HG03575 (cell line): ENCODE results near the gene EPHA2.
"Not testable (repeated sequence)": the region's sequence is repeated elsewhere in the genome, so short reads cannot be mapped to it uniquely, and the experiment has no call there.

Experiments used
- ATAC-seq: cut with Tn5 transposase; IDR thresholded peaks from one replicate; pipeline ENCODE4 v1.9.1; 2021; ENCODE audit not compliant: unreplicated experiment, insufficient number of reproducible peaks, low FRiP score; ENCODE audit errors: extremely low read depth

EPHA2 gene

DNA sequence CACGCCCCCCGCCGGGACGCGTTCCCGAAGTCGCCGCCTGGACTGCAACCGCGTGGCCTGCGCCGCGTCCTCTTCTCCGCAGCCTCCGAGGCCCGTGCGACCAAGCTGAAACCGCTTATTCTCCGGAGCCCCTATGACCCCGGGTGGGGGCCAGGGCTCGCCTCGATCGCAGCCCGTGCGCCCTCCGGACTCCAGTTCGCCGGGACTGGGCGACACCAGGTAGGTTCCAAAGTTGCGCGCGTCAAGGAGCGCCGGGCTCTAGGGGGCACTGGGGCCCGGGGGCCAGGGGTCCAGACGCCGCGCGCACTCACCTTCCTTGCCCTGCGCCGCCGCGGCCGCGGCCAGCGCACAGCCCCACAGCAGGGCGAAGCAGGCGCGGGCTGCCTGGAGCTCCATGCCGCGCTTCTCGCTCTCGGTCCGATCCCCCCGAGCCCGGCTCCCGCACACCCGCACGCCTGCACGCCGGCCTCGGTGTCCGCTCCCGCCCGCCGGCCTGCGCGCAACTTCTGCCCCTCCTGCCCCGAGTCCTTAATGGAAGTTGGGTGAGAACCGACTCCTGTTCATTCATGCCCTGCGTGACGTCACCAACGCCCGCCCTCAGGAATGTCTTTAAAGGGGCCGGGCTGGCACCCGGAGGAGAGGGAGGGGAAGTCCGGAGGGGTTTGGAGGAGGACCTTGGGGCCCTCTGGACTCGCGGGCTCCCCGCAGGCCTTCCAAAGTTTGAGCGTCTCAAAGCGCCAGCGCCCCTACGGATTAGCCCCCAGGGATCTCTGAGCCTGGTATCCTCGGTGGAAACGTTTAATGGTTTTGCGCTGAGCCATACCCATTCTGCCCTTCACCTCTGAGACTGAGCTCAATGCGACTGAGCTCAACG, at the start of gene EPHA2:
Gene EPHA2 (minus strand): TSS at position 533 of the 874 bp plus-strand sequence. CDS start 137 bp downstream, at position 396.
- ATAC-seq = no peak

DNA sequence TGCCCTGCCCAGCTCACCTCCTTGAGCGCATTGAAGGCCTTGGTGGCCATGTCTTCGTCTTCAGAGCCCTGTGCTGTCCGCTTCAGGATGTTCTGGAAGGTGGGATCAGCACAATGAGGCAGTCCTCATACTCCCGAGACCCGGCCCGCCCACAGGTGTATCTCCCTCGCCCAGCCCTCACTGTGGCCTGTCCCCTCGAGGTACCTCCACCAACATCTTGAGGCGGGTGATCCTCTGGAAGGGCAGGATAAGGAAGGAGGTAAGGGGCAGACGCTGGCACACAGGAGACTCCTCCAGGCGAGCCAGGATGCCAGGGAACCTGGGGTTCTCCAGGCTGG, 49.4 kb upstream of the EPHA2 start:
- no peak for ATAC-seq

DNA sequence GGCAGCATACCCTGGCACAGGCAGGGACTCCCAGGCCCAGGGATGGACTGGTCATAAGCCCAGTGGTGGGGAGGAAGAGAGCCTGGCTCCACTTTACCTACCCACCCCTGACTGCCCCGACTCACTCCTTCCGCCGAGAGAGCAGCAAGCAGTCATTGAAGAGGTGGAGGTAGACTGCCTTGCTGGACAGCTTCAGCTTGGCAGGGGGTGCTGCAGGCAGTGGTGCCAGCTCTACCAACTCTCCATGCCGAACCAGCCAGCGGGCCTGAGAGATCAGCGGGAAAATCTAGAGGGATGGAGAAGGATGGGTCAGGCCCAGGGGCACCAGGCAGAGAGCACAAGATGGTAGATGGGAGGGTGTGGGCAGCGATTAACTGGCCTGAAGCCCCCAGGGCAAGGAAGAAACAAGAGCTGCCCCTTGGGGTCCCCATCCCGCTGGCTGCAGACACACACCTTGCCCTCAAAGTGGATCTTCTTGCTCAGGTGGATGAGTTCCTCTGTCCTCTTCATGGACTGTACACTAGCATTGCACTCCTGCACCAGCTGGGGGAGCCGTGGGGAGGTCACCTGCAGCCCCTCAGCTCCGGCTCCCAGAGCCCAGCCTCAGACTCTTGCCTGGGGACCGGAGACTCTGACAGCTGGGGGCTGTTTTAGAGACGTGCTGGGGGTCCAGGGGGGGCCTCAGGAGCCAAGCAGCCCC, 48.9 kb upstream of the EPHA2 start:
- no peak for ATAC-seq

DNA sequence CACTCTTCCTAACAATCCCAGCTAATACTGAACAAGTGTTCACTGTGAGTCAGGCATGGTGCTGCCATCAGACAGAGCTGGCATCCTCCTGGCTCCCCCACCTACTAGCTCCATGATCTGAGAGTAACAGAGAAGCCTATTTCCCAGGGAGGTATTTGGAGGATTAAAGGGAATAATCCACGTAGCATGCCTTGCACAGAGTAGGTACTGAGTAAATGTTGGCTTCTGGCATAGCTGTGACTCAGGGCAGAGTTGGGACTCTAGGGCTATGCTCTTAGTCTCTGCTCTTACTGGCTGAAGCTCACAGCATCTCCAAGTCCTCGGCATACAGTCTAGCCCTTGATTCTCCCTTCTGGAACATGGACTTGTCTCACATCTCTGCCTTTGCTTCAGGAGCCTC, 48.3 kb upstream of the EPHA2 start:
- ATAC-seq = no peak

DNA sequence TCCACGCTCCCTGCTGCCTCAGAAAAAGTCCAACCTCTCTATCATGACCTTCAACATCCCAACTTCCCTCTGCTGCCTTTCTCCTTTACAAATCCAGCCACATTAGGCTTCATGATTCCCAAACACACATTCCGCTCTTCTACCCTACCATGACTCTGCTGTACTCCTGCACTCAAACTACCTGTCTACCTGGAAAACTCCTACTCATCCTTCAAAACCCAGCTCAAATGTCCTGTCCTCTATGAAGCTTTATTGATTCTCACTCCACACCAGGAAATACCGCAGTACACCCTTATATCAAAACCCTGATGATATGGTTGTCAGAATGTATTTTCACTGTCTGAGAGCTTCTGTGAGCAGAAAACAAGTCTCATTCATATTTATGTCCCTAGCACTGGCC, 47.7 kb upstream of the EPHA2 start:
- ATAC-seq = no peak

DNA sequence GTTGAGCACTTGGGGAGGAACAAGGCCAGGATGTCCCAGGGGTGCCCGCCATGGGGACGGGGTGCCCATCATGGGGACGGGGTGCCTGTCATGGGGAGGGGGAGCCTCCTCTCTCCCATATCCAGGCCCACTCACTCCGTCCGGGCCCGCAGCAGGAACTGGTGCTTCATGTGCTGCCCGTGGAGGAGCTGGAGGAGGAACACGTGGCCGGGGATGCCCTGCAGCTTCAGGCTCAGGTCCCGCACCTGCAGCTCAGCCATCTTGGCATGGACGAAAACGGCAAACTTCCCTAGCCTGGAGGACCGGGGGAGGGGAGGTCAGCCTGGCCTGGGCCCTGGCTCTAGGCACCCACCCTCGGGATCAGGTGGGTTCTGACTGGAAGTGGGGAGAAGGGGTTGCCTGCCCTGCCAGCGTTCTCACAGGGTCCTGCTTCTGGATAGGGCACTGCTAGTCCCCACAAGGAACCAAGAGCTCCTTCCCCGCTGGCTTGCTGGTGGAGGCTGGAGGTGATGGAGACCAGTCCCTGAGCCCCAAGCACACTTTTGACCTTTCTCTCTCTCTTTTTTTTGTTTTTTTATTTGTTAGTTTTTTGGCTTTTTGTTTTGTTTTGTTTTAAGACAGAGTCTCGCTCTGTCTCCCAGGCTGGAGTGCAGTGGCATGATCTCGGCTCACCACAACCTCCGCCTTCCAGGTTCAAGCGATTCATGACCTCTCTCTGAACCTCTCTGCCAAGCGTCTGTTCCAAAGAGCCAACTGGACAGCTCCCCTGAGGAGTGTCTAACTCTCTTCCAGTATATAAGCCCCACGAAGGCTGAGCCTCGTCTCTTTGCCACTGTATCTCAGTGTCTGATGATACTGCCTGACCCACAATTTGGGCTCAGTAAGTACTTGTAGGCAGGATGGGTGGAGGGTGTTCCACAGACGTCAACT, 46.7 kb upstream of the EPHA2 start:
- no peak for ATAC-seq

DNA sequence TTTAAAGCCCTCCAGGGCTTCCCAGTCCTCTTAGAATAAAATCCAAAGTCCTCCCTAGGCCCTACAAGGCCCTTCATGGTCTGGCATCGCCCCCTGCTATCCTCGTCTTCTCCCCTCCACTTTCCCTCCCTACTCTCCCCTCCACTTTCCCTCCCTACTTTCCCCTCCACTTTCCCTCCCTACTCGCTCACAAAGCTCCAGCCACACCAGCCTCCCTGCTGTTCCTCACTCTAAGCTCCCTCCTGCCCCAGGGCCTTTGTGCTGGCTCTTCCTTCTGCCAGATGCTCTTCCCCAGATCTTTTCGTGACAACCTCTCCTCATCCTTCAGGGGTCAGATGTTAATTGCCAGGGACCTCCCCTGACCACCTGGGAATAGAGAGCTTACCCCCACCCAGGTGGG, 43.8 kb upstream of the EPHA2 start:
- no peak for ATAC-seq

DNA sequence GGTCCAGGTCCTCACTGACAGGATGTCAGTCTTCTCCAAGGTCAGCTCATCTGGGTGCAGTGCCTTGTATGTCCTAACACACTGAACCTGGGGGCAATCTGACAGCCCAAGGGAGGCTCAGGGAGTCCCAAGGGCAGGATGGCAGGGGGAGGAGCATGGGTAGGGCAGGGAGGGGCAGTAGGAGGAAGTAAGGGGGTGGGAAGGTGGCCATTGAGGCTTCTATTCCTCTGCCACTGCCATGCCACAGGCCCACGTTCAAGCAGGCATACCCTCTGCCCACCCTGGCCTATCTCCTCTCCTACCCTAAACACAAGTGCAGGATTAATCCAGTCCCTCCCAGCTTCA, 43.3 kb upstream of the EPHA2 start:
- ATAC-seq = no peak

DNA sequence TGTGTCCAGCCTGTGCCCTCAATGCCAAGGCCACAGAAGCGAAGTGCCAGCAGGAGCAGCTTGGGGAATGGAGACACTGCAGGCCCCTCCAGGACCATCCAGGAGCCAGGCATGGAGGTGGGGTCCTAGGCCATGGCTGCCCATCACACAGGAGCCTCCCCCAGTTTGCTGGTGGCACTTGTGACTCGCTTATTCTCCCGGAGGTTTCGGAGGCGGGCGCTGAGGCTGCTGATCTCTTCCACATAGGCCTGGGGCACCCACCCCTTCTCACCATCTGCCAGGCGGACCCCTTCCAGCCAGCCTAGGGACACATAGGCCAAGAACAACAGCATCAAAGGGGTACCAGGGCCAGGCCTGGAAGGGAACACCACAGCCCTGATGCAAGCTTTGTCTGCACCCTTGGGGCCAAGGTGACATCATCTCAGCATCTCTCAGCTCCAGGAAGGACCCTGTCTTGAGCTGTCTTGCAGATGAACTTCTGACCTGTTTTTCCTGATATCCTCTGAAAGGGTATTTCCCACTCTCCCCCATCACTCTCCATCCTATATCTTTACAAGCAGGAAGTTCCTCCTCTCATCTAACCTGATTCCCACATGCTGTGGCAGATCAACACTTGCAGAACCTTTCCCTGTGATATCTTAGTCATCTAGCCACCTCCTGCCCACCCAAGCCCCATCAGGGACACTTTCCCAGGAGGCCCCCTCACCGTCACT, 42.7 kb upstream of the EPHA2 start:
- no peak for ATAC-seq

DNA sequence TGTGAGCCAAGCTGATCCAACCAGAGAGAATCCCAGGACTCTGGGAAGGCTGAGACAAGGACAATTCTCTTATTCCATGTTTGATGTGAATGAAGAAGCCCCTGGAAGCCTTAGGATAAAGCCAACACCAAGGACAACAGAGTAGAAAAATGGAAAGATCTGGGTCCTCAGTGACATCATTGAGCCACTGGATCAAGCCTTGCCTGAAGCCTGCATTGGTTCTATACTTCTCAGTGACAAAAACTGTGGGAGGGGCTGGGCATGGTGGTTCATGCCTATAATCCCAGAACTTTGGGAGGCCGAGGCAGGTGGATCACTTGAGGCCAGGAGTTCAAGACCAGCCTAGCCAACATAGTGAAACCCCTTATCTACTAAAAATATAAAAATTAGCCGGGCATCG, 41.0 kb upstream of the EPHA2 start:
- no peak for ATAC-seq

DNA sequence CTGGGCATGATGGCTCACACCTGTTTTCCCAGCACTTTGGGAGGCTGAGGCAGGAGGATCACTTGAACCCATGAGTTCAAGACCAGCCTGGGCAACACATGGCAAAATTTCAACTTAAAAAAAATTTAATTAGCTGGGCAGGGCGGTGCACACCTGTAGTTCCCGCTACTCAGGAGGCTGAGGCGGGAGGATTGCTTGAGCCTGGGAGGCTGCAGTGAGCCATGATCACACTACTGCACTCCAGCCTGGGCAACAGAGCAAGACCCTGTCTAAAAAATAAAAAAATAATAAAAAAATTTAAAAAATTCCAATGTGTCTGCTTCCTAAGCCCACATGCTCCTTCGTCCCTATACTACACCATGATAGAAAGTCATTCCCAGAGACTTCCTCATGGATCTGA, 40.3 kb upstream of the EPHA2 start:
- not testable (repeated sequence) for ATAC-seq

DNA sequence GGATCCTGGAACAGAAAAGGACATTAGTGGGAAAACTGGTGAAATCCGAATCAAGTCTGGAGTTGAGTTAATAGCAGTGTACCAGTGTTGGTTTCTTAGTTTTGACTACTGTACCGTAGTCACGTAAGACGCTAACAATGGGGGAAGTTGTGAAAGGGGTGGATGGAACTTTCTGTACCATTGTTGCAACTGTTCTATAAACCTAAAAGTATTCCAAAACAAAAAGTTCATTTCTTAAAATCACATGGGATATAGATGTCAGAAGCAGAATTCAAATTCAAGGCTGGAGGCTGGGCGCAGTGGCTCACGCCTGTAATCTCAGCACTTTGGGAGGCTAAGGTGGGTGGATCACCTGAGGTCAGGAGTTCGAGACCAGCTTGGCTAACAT, 39.6 kb upstream of the EPHA2 start:
- ATAC-seq = no peak

DNA sequence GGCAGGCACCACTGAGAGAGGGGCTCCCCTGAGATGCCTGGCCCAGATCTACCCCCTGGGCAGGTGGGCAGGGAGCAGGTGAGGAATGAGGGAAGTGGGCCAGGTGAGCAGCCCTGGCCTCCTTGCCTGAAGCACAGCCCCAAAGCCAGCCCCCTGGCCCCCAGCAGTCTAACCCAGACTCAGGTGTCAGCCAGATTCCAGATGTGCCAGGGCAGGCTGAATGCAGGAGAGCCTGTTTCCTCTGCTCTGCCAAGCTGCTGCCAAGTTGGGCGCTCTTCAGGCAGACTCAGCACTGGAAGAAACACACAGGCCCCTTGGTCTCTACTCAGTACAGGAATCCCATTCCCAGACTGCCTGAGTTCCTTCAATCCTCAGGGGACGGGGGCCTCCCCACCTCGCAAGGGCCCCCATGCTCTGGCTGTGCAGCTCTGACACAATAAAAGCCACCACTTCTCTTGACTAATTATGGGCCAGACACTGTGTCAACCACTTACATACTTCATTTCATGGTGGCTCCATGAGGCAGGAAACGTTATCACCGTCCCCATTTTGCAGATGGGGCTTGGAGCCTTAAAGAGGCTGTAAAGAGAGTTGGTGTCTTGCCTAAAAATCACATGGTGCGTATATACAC, 36.2 kb upstream of the EPHA2 start:
- no peak for ATAC-seq

DNA sequence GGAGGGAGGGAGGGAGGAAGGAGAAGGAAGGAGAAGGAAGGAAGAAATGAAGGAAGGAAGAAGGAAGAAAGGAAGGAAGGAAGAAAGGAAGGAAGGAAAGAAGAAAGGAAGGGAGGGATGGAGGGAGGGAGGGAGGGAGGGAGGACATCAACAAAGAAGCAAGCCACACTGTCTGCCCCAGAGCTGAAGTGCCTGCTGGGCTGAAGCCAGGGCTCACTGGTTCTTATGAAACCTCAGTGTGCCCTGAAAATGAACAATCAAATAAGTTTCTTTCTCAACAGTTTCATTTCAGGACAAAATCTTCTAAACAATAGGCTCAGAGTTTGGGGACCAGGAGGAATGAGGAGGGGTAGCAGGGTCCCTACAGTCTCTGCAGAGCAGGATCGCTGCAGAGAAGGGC, 35.4 kb upstream of the EPHA2 start:
- no peak for ATAC-seq

DNA sequence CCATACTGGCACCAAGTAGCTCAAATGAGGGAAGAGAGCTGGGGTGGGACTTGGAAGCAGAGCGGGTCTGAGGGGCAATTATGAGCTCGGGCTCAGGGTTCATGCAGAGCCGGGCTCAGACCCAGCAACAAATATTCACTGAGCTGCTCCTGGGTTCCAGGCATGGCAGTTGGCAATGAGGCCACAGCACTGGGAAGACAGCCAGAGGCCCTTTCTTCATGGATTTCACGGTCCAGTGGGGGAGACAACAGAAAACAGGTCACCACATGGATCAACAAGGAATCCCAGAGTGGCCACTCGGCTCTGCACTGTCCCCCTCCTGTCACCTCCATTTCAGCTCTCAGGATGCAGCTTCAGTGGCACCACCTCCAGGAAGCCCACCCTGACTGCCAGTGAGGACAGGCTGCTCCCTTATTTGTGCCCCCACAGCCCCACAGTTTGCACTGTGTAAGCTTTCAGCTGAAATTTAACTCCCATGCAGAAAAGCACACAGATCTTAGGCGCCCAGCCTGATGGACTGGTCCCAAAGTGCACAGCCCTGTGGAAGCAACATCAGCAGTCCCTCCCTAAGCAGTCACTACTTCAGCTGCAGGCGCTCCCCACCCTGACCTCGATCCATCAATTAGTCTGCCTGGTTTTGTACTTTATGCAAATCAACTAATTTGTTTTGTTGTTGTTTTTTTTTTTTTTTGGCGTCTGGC, 34.2 kb upstream of the EPHA2 start:
- no peak for ATAC-seq

DNA sequence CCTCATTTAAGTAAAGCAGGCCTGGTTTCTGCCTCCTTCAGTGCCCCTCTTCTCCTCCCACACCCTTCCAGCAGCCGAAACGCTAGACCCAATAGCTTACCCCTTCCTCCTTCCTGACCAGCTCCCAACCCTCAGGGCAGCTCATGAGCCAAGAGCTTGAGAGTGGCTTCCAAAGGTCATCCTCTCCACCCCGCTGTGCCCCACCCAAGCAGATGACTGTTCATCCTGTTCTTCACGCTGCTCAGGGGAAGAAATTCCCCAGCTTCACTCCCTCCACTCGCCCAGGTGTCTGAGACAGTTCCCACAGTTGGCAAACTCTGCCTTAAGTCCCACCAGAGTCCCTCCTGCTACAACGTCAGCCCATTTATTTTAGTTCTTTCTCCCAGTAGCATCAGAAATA, 33.1 kb upstream of the EPHA2 start:
- ATAC-seq = no peak

DNA sequence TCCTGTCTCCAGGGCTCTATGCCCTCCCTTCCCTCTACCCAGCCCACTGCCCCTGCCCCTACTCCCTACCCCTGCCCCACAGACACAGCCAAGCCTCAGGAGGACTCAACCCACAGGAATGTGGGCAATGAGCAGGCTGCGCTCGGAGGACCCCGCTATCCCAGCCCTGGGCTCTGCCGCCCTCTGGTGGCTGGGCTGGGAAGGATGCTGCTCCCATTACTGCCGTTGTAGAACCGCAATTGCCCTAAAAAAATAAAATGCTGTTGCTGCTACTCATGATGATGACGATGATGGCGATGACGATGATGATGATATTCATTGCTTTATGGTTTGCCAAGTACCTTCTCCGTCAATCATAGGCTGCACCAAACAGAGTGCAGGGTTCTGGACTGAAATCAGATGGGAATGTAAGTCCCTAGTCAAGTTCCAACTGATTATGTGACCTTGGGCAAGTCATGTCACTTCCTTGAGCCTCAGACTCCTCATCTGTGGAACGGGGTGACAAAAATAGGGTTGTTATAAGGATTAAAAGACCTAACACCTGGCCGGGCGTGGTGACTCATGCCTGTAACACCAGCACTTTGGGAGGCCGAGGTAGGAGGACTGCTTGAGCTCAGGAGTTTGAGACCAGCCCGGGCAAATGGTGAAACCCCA, 32.0 kb upstream of the EPHA2 start:
- no peak for ATAC-seq
